Activated CD4-positive, CD25-positive, alpha-beta regulatory T cell treated with anti-CD3 and anti-CD28 coated beads, Interleukin-2, amount 50 U/mL, for 16 hours (primary cell): ENCODE measurements around the gene FHL3.

Source experiments
- DNase-seq: peaks from one replicate; pipeline ENCODE4 v3.0.0-alpha.2; 2020; ENCODE audit warnings: low read depth, low spot score

Gene FHL3

DNA sequence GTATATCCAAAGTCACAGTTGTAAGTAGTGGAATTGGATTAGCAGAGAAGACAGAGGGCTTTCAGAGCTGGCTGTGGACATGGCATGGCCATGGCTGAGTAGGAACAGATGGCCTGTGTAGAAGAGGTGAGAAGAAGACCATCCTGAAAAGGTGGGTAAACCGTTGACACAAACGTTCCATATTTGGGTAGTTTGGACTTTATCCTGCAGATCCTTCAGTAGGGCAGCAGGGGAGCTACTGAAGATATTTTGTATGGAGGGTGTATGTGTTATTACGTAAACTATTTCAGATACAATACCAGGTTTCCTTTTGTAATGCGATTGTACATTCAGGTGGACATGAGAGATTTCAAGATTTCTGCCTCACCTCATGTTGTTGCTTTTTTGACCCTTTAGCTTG is 8.9 kb upstream of the FHL3 start:
- no peak for DNase-seq

DNA sequence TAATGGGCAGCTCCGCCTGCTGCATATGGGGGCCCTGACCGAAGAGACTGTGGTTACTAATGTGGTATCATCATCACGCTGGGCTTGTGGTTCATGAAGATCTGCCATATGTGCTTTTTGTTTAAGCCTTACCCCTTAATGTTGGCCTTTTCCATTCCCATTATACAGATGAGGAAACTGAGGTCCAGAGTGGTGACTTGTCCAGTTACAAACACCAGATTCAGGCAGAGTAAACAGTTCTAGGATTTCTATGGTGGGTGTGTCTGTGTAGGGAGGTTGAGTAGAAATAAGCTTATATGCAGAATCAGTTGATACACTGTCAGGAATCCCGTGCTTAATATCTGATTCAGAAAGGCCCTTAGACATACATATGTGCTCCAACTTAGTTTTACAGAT is 7.9 kb upstream of the FHL3 start:
- DNase-seq, result no peak

DNA sequence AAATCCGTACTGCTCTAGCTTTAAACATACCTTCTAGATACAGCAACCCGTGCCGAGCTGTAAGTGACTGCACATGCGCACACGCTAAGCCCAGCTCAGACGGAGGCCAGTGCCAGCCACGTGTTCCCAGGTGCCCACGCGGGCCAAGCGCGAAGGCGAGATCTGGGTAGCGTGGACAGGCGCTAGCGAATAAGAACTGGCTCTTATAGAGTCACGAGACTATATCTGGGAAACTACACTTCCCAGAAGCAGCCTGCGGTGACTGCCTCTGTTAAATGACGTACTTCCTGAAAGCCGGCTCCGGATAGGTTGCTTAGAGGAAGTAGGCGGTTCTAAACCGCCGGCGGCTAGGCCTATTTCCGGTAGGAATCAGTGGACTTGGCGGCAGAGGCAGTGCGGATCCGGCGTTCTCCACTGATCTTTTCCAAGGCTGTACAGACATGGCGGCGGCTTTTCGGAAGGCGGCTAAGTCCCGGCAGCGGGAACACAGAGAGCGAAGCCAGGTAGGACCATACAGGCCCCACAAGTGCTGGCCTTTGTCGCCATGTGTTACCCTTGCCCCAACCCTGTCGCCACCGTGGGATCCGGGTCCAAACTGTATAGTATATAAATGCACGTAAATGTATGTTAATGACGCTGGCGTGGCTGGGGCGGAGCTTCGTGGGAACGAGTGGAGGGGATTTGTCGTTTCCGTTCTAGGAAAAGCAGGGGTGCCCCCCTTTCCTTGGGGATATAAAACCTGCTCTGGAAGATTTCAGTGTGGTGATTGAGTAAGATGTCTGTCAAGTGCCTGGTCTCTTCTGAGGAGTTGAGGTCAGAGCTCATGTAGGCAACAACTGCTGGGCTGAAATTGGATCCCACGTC is 7.3 kb upstream of the FHL3 start, which contains the start of gene UTP11:
UTP11 (plus strand) TSS at position 372 of the 864 bp plus-strand sequence; CDS start at position 441, 69 bp downstream.
- peak; percentile 84 for DNase-seq

GRCh38 chr1:38009841-38010180 is 4.5 kb upstream of the FHL3 start:
- DNase-seq, result no peak

GRCh38 chr1:38009088-38009840 is 4.0 kb upstream of the FHL3 start:
- no peak for DNase-seq

DNA sequence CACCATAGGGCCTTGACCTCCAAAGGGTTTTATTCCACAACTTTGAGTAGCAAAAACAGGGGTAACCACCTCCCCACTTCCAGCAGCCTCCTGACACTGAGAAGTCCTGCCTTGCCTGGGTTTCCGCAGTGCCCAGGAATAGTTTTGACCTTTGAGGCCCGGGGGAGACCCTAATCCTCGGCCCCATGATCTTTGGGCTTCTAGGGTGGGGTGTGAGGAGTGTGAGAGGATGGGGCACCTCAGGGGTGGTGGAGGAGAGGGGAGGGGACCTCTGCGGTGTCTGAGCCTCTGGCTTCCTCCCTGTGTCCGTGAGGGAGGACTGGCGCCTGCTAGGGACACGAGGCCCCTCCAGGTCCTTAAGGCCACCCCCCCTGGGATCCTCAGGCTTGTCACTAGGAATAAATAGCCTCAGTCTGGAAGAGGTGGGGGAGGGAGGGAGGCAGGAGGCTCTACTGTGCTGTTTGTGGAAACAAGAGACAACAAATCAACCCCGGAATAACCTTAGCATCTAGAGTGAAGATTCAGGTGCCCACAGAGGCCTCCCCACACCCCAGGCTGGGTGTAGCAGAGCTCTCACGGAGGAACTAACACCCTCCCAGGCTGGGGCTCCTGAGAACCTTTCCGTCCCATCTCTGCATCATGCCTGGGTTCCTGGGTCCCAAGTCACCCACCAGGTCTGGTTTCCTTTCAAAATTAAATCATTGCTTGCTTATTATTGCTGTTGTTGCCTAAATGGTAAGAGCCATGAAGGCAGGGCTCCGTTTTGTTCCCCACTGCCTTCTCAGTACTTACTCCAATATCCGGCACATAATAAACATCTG is 904 bp upstream of the FHL3 start:
- no peak for DNase-seq

GRCh38 chr1:38004284-38005108 is 818 bp downstream of the FHL3 start:
- no peak for DNase-seq

DNA sequence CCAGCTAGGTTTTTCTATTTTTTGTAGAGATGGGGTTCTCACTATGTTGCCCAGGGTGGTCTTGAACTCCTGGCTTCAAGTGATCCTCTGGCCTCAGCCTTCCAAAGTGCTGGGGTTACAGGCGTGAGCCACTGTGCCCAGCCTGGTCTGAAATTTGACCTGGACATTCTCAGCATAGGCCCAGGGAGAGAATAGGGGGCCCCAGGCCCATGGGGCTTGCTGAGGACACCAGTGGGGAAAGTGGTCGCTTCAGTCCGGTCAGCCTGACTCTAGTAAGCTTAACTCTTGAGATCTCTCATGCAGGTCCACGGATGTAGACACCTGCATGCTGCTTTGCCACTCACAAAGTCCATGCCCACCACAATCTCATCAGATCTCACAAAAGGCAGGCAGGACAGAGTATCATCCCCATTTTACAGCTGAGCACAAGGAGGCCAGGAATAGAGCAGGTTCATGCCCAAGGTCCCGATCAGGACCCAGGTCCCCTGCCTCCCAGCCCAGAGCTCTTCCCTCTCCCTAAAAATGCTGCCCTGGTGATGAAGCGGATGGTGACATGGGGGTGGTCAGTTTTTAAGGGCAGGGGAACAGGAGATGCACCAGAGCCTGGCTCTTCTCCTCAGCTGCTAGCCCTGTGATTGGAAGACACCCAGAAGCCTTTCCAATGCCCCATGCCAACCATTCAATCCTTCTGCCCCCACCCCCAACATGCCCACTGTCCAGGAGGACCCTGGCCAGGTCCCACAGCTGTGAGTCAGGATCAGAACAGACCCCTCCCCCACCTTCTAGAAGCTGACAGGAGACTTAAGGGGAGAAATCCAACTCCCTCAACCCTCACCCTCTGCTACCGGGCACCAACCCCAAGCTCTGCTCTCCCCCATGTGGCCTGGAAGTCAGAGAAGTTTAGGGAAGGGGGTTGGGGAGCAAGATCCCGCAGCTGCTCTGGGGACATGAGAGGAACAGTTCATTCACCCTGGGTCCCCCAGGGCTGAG is 1.8 kb downstream of the FHL3 start:
- DNase-seq, result no peak

GRCh38 chr1:38000529-38001455 is 4.5 kb downstream of the FHL3 start:
- no peak for DNase-seq

- DNase-seq, result no peak
These were observed 5.1 kb downstream of the FHL3 start for GRCh38 chr1:38000233-38000528.

DNA sequence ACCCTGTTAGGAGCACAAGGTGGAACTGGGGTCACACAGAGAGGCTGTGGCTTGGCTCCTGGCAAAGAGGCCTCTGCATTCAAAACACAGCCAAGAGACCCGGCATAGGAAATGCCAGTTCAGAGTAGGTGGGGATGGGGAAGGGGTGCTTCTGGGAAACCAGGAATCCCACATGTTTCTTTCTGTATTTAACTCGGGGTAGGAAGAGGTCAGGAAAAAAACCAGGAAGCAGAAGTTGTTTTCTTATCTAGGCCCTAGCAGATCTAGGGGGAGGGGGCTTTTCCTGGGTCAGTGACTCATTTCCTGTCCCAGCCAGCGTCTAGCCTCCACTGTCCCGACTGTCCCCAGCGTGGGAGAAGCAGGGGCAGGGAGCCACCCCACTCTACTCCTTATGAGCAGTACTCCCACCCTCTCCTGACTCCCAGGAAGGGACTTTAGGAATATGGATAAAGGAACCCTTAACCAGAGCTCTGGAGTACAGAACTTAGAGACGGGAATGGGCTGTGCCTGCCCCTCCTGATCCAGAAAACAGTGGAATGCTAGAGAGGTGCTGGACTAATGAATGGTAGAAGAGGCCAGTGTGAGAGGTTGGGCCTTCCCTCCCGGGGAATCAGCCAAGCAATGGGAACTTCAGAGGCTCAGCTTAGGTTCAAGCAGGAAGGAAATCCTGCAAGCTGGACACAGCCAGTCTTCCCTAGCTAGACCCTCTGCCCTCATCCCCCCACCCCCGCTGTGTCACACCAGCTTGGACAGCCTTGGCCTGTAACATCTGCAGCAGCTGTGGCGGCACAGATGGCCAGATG is 5.7 kb downstream of the FHL3 start:
- no peak for DNase-seq

GRCh38 chr1:37998913-37999429 is 6.3 kb downstream of the FHL3 start:
- DNase-seq, result no peak

DNA sequence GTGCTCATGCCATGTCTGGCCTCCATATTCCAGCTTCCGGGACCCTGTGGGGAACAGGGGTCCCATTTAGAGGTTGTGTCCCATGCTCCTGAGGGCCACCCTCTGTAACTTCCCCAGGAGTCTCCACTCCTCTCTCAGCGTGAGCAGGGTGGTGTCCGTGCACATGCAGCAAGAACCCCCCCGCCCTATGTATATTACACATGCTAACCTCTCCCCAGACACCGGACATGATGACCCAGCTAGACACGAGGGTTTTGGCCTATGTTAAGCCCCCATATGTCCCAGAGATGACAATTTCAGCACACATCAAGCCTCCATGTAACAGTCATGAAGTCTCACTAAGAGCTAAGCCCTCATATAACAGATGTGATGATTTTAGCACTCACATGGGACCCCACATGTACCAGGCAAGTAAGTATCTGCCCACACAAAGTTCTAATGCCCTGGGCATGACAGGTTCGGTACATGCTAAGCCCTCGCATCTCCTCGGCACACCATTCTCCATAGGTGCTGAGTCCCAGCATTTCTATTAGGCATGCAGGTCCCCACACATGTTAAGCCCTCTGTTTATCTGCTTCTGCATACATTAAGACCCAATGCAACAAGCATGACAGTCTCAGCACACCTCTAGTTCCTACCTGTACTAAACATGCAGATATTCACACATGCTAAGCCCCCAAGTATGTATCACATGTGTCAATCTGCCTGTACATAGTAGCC is 7.1 kb downstream of the FHL3 start:
- no peak for DNase-seq

DNA sequence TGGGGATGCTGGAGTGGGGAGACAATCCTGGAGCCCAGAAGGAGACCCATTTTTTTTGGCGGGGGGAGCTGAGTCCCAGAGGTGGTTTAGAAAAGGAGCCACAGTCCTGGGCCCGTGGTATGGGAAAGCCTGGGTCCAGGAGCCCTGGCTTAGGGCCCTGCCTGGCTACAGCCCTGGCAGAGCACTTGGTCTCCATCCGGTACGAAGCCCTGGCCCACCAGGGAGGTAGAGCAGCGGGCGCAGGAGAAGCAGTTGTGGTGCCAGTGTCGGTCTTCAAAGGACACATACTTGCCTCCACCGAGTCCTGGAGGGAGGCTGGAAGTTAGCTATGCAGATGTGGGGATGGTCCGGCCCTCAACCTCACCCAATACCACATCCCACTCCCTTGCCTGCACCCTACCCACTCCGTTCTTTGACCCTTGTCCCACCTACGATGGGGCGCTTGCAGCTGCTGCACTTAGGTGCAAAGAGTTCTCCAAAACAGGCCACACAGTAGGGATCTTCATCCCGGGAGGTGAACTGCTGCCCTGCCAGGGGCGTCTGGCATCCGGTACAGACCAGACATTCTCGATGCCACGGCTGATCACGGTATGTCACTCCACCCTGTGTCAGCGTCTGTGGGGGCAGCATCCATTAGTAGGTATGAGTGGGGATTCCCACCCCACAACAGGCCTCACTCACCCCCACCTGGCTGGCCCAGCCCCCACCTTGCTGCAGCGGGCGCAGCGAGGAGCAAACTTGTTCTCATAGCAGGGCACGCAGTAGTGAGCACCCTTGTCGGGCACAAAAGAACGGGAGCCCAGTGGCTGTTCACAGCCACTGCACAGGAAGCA is 7.8 kb downstream of the FHL3 start:
- no peak for DNase-seq

GRCh38 chr1:37995751-37996345 is 9.5 kb downstream of the FHL3 start:
- no peak for DNase-seq
